Measurements from ENCODE around the gene PCYT1B. TPM values are rescaled to one million over a fixed set of nuclear protein-coding genes. Genes with fewer than 3 reads are reported as not detected.

The PCYT1B gene
- polyA plus RNA-seq, 3 donors: 0.15 TPM; not detected in 2

- Histone ChIP-seq H3K9ac (ENCODE audit: insufficient read depth, low read length, poor library complexity, severe bottlenecking) (no peak overlapping the region), H2AFZ (ENCODE audit: insufficient read depth, low read depth, low read length, poor library complexity, severe bottlenecking) (no peak overlapping the region), H4K20me1 (ENCODE audit: insufficient read depth, low read length) (no peaks in the 10 kb centered on the region), H3K27me3 (ENCODE audit: control insufficient read depth in 2 of 2, insufficient read depth in 2 of 2, low read length in 2 of 2) (peaks cover 0 to 3% of the 10 kb centered on the region in 2 donors), H3K27ac (ENCODE audit: low read depth in 1 of 2, low read length in 2 of 2) (no peak overlapping the region), H3K9me3 (replicated peaks in 1 of 2; ENCODE audit: control insufficient read depth in 1 of 2, insufficient read depth in 1 of 2, low read length in 2 of 2) (no peaks in the 10 kb centered on the region), H3K79me2 (ENCODE audit: insufficient read depth, low read length) (no peaks in the 10 kb centered on the region), H3K36me3 (replicated peaks in 1 of 2; ENCODE audit: control insufficient read depth in 1 of 2, insufficient read depth in 2 of 2, low read length in 2 of 2) (no peaks in the 10 kb centered on the region), H3K4me2 (replicated peaks; ENCODE audit: extremely low read depth, low read length, poor library complexity, severe bottlenecking) (peak overlapping the region; percentile 71), H3K4me3 (replicated peaks in 1 of 3; ENCODE audit: low read depth in 2 of 3, low read length in 3 of 3) (peak overlapping the region; percentile 4 to 59 (median 31)), H3K4me1 (ENCODE audit: control insufficient read depth in 1 of 2, insufficient read depth in 2 of 2, low read length in 2 of 2) (peaks cover 21% of the 10 kb centered on the region in 2 donors)
- TF ChIP-seq CTCF (IDR thresholded peaks at IDR 0.05): no peak
- Mint-ChIP-seq H3K4me1 (peaks cover 23% of the 10 kb centered on the region), H3K9me3 (peaks cover 0 to 5% (median 0%) of the 10 kb centered on the region in 7 donors), H3K27me3 (ENCODE audit: low read depth in 3 of 3) (peaks cover 0 to 17% (median 6%) of the 10 kb centered on the region in 3 donors), H3K4me3 (peak overlapping the region; percentile 70 to 83), H3K27ac (no peak overlapping the region), H3K36me3 (no peaks in the 10 kb centered on the region)
- intact Hi-C loops (cut with micrococcal nuclease): no loop called here
- WGBS (ENCODE audit: insufficient coverage): 0% methylated on average over 2 of the region's 13 CpGs
- DNase-seq: peak in 1 of 3 donors; percentile 3
Observed at GRCh38 chrX:24646745-24647182, 383 bp downstream of the PCYT1B start.

- Histone ChIP-seq H3K4me2 (replicated peaks; ENCODE audit: extremely low read depth, low read length, poor library complexity, severe bottlenecking) (peak overlapping the region; percentile 71), H3K79me2 (ENCODE audit: insufficient read depth, low read length) (no peaks in the 10 kb centered on the region), H3K36me3 (replicated peaks in 1 of 2; ENCODE audit: control insufficient read depth in 1 of 2, insufficient read depth in 2 of 2, low read length in 2 of 2) (no peaks in the 10 kb centered on the region), H4K20me1 (ENCODE audit: insufficient read depth, low read length) (no peaks in the 10 kb centered on the region), H3K9ac (ENCODE audit: insufficient read depth, low read length, poor library complexity, severe bottlenecking) (no peak overlapping the region), H3K4me1 (ENCODE audit: control insufficient read depth in 1 of 2, insufficient read depth in 2 of 2, low read length in 2 of 2) (peaks cover 21% of the 10 kb centered on the region in 2 donors), H3K9me3 (replicated peaks in 1 of 2; ENCODE audit: control insufficient read depth in 1 of 2, insufficient read depth in 1 of 2, low read length in 2 of 2) (no peaks in the 10 kb centered on the region), H3K27ac (ENCODE audit: low read depth in 1 of 2, low read length in 2 of 2) (no peak overlapping the region), H3K4me3 (replicated peaks in 1 of 3; ENCODE audit: low read depth in 2 of 3, low read length in 3 of 3) (peak overlapping the region in 2 of 3 experiments; percentile 31 to 59), H3K27me3 (ENCODE audit: control insufficient read depth in 2 of 2, insufficient read depth in 2 of 2, low read length in 2 of 2) (peaks cover 0 to 3% of the 10 kb centered on the region in 2 donors), H2AFZ (ENCODE audit: insufficient read depth, low read depth, low read length, poor library complexity, severe bottlenecking) (no peak overlapping the region)
- Mint-ChIP-seq H3K27ac (peak overlapping the region in 1 of 7 donors; percentile 74), H3K4me3 (peak overlapping the region; percentile 66 to 90), H3K9me3 (peaks cover 0 to 5% (median 0%) of the 10 kb centered on the region in 7 donors), H3K4me1 (peaks cover 23% of the 10 kb centered on the region), H3K27me3 (ENCODE audit: low read depth in 3 of 3) (peaks cover 0 to 17% (median 6%) of the 10 kb centered on the region in 3 donors), H3K36me3 (no peaks in the 10 kb centered on the region)
- DNase-seq: peak in 1 of 3 donors; percentile 8
- no CpG with 5 or more reads among the region's 10 CpGs for WGBS (ENCODE audit: insufficient coverage)
- TF ChIP-seq CTCF (IDR thresholded peaks at IDR 0.05): no peak
- intact Hi-C loops (cut with micrococcal nuclease): no loop called here
Observed at GRCh38 chrX:24646006-24646405, 1.1 kb downstream of the PCYT1B start.

Measured in CD14-positive monocyte (primary cell).